ENCODE results near the gene KCNMB2.
"Not testable (repeated sequence)": the region's sequence is repeated elsewhere in the genome, so short reads cannot be mapped to it uniquely, and the experiment has no call there.

Gene KCNMB2

GRCh38 chr3:178845420-178846118 is 309.3 kb downstream of the KCNMB2 start:
- no peak overlapping the region for H3K27ac Mint-ChIP-seq
- peaks cover 6% of the 10 kb centered on the region for H3K9me3 Mint-ChIP-seq
- H3K4me3 Mint-ChIP-seq, result no peak overlapping the region
- H3K27me3 Mint-ChIP-seq, result peaks cover 2% of the 10 kb centered on the region
- H3K4me1 Mint-ChIP-seq, result no peaks in the 10 kb centered on the region
- H3K36me3 Mint-ChIP-seq, result peaks cover 3% of the 10 kb centered on the region
- ATAC-seq (ENCODE audit: low read depth) (no peak), DNase-seq (ENCODE audit: low spot score in 2 of 2) (no peak)

- ATAC-seq (ENCODE audit: low read depth) (no peak), DNase-seq (ENCODE audit: low spot score in 2 of 2) (no peak)
- Mint-ChIP-seq H3K27ac (no peak overlapping the region), H3K9me3 (no peaks in the 10 kb centered on the region), H3K4me3 (no peak overlapping the region), H3K36me3 (no peaks in the 10 kb centered on the region), H3K27me3 (peaks cover 2% of the 10 kb centered on the region), H3K4me1 (no peaks in the 10 kb centered on the region)
Observed at GRCh38 chr3:178847190-178847589, 311.0 kb downstream of the KCNMB2 start.

GRCh38 chr3:178849199-178849910 is 313.1 kb downstream of the KCNMB2 start:
- ATAC-seq (ENCODE audit: low read depth), result no peak
- no peak overlapping the region for H3K4me3 Mint-ChIP-seq
- DNase-seq (ENCODE audit: low spot score in 2 of 2), result no peak
- H3K27ac Mint-ChIP-seq, result no peak overlapping the region
- H3K36me3 Mint-ChIP-seq, result no peaks in the 10 kb centered on the region
- H3K27me3 Mint-ChIP-seq, result peaks cover 2% of the 10 kb centered on the region
- no peaks in the 10 kb centered on the region for H3K4me1 Mint-ChIP-seq
- no peaks in the 10 kb centered on the region for H3K9me3 Mint-ChIP-seq

- Mint-ChIP-seq H3K9me3 (no peaks in the 10 kb centered on the region), H3K4me3 (no peak overlapping the region), H3K27ac (no peak overlapping the region), H3K4me1 (no peaks in the 10 kb centered on the region), H3K27me3 (peaks cover 6% of the 10 kb centered on the region), H3K36me3 (no peaks in the 10 kb centered on the region)
- DNase-seq (ENCODE audit: low spot score in 2 of 2), result no peak
- ATAC-seq (ENCODE audit: low read depth), result no peak
Observed at GRCh38 chr3:178850450-178851190, 314.4 kb downstream of the KCNMB2 start.

- Mint-ChIP-seq H3K27me3 (peaks cover 6% of the 10 kb centered on the region), H3K36me3 (no peaks in the 10 kb centered on the region), H3K4me3 (no peak overlapping the region), H3K4me1 (no peaks in the 10 kb centered on the region), H3K9me3 (no peaks in the 10 kb centered on the region), H3K27ac (no peak overlapping the region)
- DNase-seq (ENCODE audit: low spot score in 2 of 2), result no peak
- ATAC-seq (ENCODE audit: low read depth), result no peak
Observed at GRCh38 chr3:178851564-178851963, 315.3 kb downstream of the KCNMB2 start.

GRCh38 chr3:178856804-178857203 is 320.6 kb downstream of the KCNMB2 start:
- Mint-ChIP-seq H3K9me3 (no peaks in the 10 kb centered on the region), H3K4me1 (no peaks in the 10 kb centered on the region), H3K4me3 (no peak overlapping the region), H3K27me3 (peaks cover 8% of the 10 kb centered on the region), H3K36me3 (peaks cover 4% of the 10 kb centered on the region), H3K27ac (no peak overlapping the region)
- DNase-seq (ENCODE audit: low spot score in 2 of 2) (no peak), ATAC-seq (ENCODE audit: low read depth) (no peak)

DNA sequence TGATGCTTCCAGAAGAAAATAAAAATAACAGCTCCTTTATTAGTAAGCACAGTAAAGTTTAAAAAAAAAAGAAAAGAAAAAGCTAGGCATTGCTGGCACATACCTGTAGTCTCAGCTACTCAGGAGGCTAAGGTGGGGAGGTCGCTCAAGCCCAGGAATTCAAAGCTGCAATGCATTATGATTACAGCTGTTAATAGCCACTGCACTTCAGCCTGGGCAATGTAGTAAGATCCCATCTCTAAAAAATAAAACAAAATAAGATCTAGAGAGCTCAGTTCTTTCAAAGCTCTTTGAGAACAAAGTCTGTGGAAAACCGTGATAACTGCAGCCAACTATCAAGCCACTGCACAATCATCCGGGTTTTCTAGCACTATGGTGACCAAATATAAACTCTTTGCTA is 323.1 kb downstream of the KCNMB2 start:
- Mint-ChIP-seq H3K27me3 (peaks cover 8% of the 10 kb centered on the region), H3K9me3 (no peaks in the 10 kb centered on the region), H3K36me3 (peaks cover 4% of the 10 kb centered on the region), H3K4me3 (no peak overlapping the region), H3K27ac (no peak overlapping the region), H3K4me1 (no peaks in the 10 kb centered on the region)
- ATAC-seq (ENCODE audit: low read depth), result no peak
- DNase-seq (ENCODE audit: low spot score in 2 of 2), result no peak

GRCh38 chr3:178859900-178860436 is 323.7 kb downstream of the KCNMB2 start:
- H3K9me3 Mint-ChIP-seq; H3K36me3 Mint-ChIP-seq; H3K27me3 Mint-ChIP-seq; ATAC-seq (ENCODE audit: low read depth); H3K4me3 Mint-ChIP-seq; H3K4me1 Mint-ChIP-seq; DNase-seq (ENCODE audit: low spot score in 2 of 2); H3K27ac Mint-ChIP-seq: not testable (repeated sequence)

DNA sequence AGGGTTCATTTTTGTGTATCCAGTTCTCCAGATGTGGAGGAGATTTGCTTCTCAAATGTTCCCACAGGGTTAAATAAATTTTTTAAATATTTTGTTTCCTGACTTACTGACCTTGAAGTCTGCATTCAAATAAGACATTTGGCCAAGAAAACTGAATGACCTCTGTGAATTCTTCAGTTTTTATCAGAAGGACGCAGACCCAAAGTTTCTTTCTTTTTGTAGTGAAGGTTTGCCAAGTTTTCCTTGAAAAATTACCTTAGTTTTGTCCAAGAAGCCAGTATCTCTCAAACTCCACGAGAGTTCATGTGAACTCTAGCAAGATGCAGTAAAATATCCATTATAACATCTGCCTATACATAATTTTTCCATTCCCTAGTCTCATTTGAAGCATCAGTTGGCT is 332.4 kb downstream of the KCNMB2 start:
- no peaks in the 10 kb centered on the region for H3K4me1 Mint-ChIP-seq
- no peak for DNase-seq (ENCODE audit: low spot score in 2 of 2)
- no peaks in the 10 kb centered on the region for H3K36me3 Mint-ChIP-seq
- ATAC-seq (ENCODE audit: low read depth), result no peak
- H3K9me3 Mint-ChIP-seq, result no peaks in the 10 kb centered on the region
- H3K27me3 Mint-ChIP-seq, result no peaks in the 10 kb centered on the region
- no peak overlapping the region for H3K27ac Mint-ChIP-seq
- no peak overlapping the region for H3K4me3 Mint-ChIP-seq

GRCh38 chr3:178870085-178870484 is 333.8 kb downstream of the KCNMB2 start:
- no peak for DNase-seq (ENCODE audit: low spot score in 2 of 2)
- H3K4me3 Mint-ChIP-seq, result no peak overlapping the region
- no peaks in the 10 kb centered on the region for H3K4me1 Mint-ChIP-seq
- no peaks in the 10 kb centered on the region for H3K36me3 Mint-ChIP-seq
- no peaks in the 10 kb centered on the region for H3K9me3 Mint-ChIP-seq
- H3K27ac Mint-ChIP-seq, result no peak overlapping the region
- ATAC-seq (ENCODE audit: low read depth), result no peak
- H3K27me3 Mint-ChIP-seq, result no peaks in the 10 kb centered on the region

DNA sequence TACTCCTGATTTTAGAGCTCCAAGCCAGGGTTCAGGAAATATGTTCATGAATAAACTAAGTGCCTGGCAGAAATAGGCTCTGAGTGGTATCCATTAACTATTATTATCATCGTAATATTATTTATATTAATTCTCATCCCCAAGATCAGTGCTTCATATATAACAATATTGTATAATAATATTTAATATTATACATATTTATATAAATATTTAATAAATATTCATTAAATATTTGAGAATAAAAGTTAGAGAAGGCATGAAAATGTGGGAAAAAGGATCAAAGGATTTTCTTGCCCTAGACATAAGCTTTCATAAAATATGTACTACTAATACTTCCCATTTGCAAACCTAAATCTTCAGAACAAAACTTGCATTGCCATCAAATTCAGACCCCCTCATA is 338.9 kb downstream of the KCNMB2 start:
- peaks cover 2% of the 10 kb centered on the region for H3K9me3 Mint-ChIP-seq

GRCh38 chr3:178875836-178876235 is 339.6 kb downstream of the KCNMB2 start:
- H3K4me3 Mint-ChIP-seq, result no peak overlapping the region
- H3K9me3 Mint-ChIP-seq, result peaks cover 2% of the 10 kb centered on the region
- peaks cover 2% of the 10 kb centered on the region for H3K27me3 Mint-ChIP-seq
- no peaks in the 10 kb centered on the region for H3K4me1 Mint-ChIP-seq
- ATAC-seq (ENCODE audit: low read depth), result no peak
- H3K27ac Mint-ChIP-seq, result no peak overlapping the region
- DNase-seq (ENCODE audit: low spot score in 2 of 2), result no peak
- no peaks in the 10 kb centered on the region for H3K36me3 Mint-ChIP-seq

More for the DNA sequence above, 338.9 kb downstream of the KCNMB2 start:
- no peaks in the 10 kb centered on the region for H3K4me1 Mint-ChIP-seq
- no peak overlapping the region for H3K4me3 Mint-ChIP-seq
- no peak for DNase-seq (ENCODE audit: low spot score in 2 of 2)
- no peak for ATAC-seq (ENCODE audit: low read depth)
- H3K36me3 Mint-ChIP-seq, result no peaks in the 10 kb centered on the region
- H3K27me3 Mint-ChIP-seq, result peaks cover 2% of the 10 kb centered on the region
- no peak overlapping the region for H3K27ac Mint-ChIP-seq

DNA sequence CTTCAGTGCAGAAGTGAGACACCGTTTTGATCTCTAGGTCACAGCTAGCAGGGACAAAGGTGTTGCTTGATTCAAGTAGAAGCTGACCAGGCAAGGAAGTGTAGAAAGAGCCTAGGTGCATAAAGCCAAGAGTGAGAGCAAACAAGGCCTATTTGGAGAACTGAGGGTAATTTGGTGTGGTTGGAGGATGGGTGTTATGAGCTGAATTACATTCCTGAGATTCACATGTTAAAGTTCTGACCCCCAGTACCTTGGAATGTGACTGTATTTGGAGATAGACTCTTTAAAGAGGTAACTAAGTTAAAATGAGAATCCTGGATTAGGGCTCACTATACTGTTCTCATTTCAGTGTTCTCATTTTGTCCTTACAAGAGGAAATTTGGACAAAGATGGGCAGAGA is 344.0 kb downstream of the KCNMB2 start:
- Mint-ChIP-seq H3K36me3 (no peaks in the 10 kb centered on the region), H3K27me3 (peaks cover 4% of the 10 kb centered on the region), H3K4me1 (no peaks in the 10 kb centered on the region), H3K4me3 (no peak overlapping the region), H3K9me3 (peaks cover 5% of the 10 kb centered on the region), H3K27ac (no peak overlapping the region)
- no peak for ATAC-seq (ENCODE audit: low read depth)
- DNase-seq (ENCODE audit: low spot score in 2 of 2), result no peak

Measured in memory B cell (primary cell).